ENCODE data around the gene DCLRE1C.
"Not testable (repeated sequence)": the region's sequence is repeated elsewhere in the genome, so short reads cannot be mapped to it uniquely, and the experiment has no call there.

DCLRE1C gene

DNA sequence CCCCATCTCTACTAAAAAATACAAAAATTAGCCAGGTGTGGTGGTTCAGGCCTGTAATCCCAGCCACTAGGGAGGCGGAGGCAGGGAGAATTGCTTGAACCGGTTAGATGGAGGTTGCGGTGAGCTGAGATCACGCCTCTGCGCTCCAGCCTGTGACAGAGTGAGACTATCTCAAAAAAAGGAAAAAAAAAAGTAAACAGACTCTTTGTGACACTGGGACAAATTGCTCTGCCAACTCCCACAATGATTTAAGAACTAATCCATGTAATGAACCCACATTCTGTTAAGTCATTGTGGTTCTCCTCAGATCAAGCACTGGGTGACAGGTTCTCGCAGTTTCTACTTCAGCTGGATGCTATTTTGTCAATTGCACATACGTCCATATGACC, 11.0 kb downstream of the DCLRE1C start:
- DNase-seq: not testable (repeated sequence)

- DNase-seq: not testable (repeated sequence)
Observed at GRCh38 chr10:14942147-14942949, 11.5 kb downstream of the DCLRE1C start.

DNA sequence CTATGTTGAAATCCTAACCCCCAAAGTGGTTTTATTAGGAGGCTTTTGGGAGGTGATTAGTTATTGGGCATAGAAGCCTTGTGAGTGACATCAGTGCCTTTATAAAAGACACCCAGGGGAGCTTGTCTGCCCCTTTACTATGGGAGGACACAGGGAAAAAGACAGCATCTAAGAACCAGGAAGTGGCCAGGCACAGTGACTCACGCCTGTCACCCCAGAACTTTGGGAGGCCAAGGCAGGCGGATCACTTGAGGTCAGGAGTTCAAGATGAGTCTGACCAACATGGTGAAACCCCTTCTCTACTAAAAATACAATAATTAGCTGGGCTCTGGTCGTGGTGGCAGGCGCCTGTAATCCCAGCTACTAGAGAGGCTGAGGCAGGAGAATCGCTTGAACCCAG, 14.9 kb downstream of the DCLRE1C start:
- DNase-seq: not testable (repeated sequence)

DNA sequence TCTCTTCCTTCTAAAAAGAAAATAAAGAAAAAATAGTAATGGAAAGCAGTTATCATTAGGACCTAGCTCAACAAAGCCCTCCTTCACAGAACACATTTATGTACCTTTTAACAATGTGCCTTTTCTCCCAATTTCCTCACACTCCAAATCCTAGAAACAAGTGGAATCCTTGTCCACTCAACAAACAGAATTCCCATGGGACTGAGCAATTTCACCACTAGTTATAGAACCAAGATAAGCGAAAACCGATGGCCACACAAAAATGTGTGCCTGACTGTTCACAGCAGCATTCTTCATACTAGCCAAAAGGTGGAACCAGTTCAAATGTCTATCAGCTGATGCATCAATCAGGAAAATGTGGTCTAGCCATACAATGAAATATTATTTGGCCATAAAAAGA, 17.3 kb downstream of the DCLRE1C start:
- DNase-seq: no peak

DNA sequence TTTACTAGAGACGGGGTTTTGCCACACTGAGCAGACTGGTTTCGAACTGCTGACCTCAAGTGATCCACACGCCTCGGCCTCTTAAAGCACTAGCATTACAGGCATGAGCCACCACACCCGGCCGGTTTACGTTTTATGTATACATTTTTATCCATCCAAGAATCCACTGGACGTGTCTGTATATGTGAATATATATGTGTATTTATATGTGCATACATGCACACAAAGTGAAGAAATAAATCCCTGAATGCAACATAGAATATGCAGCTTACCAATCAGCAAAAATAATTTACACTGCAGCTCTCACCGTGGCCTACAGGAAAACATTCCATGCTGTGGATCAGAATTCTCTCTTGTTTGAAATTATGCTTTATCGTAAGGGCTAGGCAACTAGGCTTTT, 23.3 kb downstream of the DCLRE1C start:
- no peak for DNase-seq

DNA sequence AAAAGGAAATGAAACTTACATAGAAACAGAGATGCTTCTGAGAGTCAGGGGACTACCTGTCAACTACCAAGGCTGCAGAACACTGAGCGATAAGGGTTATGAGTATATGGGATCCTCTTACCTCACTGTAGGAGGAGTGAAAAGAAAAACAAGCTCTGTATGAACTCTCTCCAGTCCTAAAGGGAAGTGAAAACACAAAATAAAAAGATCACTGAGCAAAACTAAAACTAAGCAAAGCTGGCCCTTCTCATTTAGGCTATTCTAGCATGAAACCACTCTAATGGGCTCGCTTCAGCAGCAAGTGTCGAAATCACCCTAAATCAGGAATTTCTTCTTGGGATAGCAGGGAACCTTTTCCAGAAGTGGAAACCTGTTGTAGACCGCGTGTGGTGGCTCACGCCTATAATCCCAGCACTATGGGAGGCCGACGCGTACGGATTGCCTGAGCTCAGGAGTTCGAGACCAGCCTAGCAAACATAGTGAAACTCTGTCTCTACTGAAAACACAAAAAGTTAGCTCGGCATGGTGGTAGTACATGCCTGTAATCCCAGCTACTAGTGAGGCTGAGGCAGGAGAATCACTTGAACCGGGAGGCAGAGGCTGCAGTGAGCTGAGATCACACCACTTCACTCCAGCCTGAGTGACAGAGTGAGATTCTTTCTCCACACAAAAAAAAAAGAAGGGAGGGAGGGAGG, 27.0 kb downstream of the DCLRE1C start:
- no peak for DNase-seq

DNA sequence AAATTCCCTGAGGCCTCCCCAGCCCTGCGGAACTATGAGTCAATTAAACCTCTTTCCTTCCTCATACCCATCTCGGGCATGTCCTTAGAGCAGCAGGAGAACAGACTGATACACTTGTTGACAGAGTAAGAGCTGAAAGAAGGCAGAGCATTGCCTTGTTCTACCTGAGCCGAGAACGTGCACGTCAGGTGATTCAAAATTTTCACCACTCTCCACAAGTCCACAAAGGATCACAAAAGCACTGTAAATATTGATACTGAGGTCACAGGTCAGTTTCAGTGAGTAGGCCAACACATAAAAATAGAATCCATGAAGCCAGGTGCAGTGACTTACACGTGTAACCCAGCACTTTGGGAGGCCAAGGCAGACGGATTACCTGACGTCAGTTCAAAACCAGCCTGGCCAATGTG, 27.8 kb downstream of the DCLRE1C start:
- no peak for DNase-seq

DNA sequence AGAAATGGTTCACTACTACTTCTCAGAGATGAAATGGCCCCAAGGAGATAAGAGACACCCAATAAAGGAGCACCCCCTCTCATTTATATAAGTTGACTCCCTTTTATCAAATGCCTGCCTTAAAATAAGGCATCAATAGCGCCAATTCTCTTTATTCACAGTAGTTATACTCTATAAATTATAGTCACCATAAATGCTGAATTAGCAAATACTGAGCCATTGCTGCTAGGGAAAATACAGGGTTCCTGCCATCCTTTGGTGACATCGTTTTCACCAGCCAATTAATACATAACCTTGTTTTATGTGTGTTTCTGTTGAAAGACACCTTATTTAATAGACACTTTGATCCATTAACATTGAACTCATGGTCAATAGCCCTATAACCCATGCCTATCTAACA, 28.6 kb downstream of the DCLRE1C start:
- DNase-seq: no peak

DNA sequence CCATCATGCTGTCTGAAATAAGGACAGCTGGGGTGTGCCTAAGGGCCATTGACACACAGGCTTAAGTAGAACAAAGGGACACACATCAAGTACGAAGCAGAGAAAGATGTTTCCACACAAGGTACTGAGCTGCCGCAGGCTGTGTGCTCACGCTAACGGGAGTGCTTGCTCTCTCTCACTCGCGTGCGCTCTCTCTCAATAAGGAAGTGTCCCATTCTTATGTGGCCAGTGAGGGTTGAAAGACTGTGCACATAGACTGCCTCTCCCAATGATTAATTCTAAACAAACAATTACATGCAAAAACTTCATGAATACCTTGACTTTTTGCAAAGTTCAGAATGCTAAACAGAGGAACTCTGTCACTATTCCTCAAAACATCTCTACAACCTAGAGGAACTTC, 29.9 kb downstream of the DCLRE1C start:
- DNase-seq: no peak

GRCh38 chr10:14918964-14919363, 34.9 kb downstream of the DCLRE1C start:
- DNase-seq: no peak

- DNase-seq: no peak
Observed at GRCh38 chr10:14917827-14918226, 36.1 kb downstream of the DCLRE1C start.

DNA sequence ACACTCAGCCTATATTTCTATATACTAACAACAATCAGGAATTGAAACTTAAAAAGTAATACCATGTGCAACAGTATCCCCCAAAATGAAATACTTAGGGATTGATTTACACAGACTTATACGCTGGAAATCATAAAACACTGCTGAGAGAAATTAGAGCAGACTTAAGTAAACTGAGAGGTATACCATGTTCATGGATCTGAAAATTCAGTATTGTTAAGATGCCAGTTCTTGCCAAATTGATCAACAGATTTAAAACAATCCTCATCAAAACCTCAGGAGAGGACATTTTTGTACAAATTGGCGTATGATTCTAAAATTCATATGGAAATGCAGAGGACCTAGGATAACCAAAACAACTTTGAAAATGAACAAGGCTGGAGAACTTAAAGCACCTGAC, 37.3 kb downstream of the DCLRE1C start:
- DNase-seq: no peak

DNA sequence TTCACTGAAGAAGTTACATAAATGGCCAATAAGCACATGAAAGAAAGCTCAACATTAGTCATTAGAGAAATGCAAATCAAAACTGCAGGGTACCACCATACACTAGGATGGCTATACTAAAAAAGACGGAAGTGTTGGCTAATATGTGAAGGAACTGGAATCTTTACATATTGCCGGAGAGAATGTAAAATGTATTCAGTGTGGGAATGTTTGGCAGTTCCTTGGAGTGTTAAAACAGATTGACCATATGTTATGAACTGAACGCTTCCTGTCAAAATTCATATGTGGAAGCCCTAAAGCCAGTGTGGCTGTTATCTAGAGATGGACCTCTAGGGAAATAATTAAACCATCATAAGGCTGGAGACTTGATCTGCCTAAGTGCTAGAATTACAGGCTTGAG, 42.1 kb downstream of the DCLRE1C start:
- DNase-seq: no peak

DNA sequence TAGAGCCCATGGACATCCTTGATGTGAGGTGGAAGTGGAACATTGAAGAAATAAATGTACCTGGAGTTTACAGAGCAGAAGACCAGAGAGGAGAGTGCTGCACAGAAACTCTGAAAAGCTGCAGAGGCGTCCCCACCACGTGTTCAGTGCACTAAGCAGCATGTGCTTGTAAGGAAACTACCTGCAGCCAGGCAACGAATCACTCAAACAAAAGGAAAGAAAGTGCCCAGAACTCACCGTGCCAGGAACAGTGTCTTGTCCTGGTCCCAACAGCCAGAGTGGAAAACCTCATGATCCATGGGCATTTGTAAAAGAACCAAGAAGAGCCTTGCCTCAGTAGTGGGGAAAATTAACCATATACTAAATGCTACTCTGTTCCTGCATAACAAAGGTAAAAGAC, 42.9 kb downstream of the DCLRE1C start:
- no peak for DNase-seq

GRCh38 chr10:14909101-14909500, 44.8 kb downstream of the DCLRE1C start:
- no peak for DNase-seq

GRCh38 chr10:14907591-14907990, 46.3 kb downstream of the DCLRE1C start:
- DNase-seq: not testable (repeated sequence)

DNA sequence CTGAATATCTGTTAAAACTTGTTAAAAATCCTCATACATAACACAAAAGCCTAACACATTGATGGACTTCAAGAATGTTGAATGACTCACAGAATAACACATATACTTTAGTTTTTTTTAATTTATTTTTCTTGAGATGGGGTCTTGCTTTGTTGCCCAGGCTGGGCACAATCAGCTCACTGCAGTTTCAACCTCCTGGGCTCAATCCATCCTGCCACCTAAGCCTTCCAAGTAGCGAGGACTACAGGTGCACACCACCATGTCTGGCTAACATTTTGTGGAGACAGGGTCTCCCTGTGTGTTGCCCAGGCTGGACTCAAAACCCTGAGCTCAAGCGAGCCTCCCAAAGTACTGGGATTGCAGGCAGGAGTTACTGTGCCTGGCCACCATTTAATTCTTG, 47.1 kb downstream of the DCLRE1C start:
- no peak for DNase-seq

- DNase-seq: no peak
Observed at GRCh38 chr10:14905890-14906289, 48.0 kb downstream of the DCLRE1C start.

DNA sequence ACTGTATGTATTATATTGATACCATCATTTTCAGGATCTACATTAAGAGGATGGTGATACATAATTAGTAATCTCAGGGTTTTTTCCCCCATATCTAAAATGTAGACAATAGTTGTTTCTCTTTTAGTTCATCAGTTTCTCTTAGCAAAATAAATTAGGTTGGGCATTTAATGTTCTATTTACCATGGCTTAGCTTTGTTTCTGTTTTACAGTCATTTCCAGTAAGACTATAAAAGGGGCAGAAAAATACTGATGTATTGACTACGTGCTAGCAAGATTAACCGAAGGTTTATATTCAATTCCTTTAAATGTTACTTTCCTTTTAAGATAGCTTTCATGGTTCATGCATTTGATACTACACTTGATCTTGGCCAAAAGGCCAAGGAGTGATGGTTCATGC, 49.0 kb downstream of the DCLRE1C start:
- no peak for DNase-seq

DNA sequence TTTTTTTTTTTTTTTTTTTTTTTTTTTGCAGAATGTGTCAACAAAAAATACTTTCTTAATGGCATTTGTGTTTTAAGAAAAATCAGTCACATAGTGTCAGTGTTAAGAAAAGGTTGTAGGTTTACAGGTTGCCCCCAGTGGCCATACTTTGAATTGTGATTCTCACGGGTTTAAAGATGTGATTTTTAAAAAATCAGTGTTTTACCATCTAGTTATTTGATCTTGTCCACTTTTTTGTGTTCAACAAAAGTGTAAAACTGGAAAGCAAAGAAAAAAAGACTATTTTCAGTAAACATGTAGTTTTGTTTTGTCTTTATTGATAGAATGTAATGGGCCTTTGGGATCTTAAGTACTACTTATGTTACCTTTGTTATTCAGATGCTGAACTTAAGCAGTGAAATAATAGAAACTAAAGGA, 49.6 kb downstream of the DCLRE1C start:
- no peak for DNase-seq

GRCh38 chr10:14891151-14891550, 62.7 kb downstream of the DCLRE1C start:
- no peak for DNase-seq

DNA sequence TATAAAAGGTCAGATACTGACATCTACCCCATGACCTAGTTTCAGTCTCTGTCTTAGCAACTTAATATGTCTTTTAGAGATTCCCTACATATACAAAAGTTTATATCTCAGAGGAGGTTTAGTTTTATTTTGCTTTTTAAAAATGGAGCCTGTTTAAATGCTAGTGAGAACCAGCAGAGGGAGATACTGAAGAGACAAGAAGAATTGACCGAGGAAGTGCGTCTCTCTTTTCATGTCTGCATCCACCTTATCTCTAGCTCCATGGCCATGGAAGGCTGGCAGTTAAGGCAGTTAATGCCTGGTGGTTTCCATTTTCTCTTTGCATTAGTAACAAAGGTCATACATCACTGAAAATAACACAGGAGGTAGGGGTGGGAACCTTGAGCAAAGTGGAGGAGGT, 64.6 kb downstream of the DCLRE1C start:
- DNase-seq: no peak

DNA sequence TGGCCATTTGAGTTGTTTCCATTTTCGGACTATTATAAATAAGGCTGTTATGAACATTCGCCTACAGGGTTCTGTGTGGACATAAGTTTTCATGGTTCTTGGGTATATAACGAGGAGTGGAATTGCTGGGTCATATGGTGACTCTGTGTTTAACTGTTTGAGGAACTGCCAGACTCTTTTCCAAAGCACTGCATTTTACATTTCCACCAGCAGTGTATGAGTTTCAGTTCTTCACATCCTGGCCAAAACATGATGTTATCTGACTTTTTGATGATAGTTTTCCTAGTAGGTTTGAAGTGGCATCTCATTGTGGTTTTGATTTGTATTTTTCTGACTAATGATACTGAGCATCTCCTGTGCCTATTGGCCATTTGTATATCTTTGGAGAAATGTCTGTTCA, 69.8 kb downstream of the DCLRE1C start:
- no peak for DNase-seq

DNA sequence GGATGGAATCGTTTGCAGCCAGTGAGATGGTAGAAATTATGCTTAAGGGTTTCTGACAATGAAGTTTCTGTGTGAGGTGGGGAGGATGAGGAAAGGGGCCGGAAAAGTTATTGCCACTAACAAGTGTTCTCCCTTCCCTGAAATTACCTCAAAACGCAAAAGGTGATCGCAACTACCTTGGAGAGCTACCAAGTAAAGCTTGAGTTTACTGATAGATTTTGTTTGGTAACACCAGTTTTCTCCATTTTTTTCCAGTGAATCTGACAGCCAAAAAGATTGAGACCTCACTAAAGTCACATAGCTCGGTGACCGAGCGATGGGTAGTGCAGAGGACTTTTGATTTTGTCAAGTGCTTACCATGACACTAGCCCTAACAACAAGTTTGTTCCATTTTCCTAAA, 73.7 kb downstream of the DCLRE1C start:
- DNase-seq: no peak

DNA sequence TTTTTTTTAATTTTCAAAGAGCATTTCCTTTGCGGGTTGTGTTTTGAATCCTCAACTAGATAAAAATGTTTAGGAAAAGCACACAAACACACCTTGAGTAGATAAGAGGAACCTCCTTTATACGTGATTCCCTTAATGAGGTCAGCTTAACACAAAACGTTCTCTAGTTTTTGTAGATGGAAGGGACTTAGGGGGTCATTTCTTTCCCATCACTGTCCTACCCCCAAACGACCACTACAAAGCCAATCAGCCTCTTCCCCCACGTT, 74.0 kb downstream of the DCLRE1C start:
- no peak for DNase-seq
